HG03060 (cell line): ENCODE results near the gene TMEM14C.

Experiments used
- ATAC-seq: cut with Tn5 transposase; IDR thresholded peaks from one replicate; pipeline ENCODE4 v1.9.1; 2021; ENCODE audit warnings: low read depth, moderate number of reproducible peaks; ENCODE audit not compliant: unreplicated experiment

The TMEM14C gene

GRCh38 chr6:10722820-10723566, at the start of gene TMEM14C:
TSS of gene TMEM14C (plus strand) at chr6:10723070. CDS start at chr6:10724614, 1,544 bp downstream.
- peak; percentile 83 for ATAC-seq

GRCh38 chr6:10676403-10676802, 46.5 kb upstream of the TMEM14C start:
- no peak for ATAC-seq

GRCh38 chr6:10678456-10678855, 44.4 kb upstream of the TMEM14C start:
- ATAC-seq = no peak

GRCh38 chr6:10681795-10682194, 41.1 kb upstream of the TMEM14C start:
- no peak for ATAC-seq

GRCh38 chr6:10682355-10682988, 40.4 kb upstream of the TMEM14C start:
- no peak for ATAC-seq

- no peak for ATAC-seq
These were observed 38.3 kb upstream of the TMEM14C start for GRCh38 chr6:10684618-10685017.

GRCh38 chr6:10685092-10685915, 37.6 kb upstream of the TMEM14C start:
- ATAC-seq = no peak

GRCh38 chr6:10686901-10687300, 36.0 kb upstream of the TMEM14C start:
- no peak for ATAC-seq

- ATAC-seq = no peak
These were observed 35.3 kb upstream of the TMEM14C start for GRCh38 chr6:10687582-10687981.

GRCh38 chr6:10690651-10691445, 32.0 kb upstream of the TMEM14C start:
- ATAC-seq = no peak

GRCh38 chr6:10692965-10693538, 29.8 kb upstream of the TMEM14C start:
- ATAC-seq = no peak

- peak; percentile 94 for ATAC-seq
These were observed 28.4 kb upstream of the TMEM14C start, which contains the start of the genes C6orf52 and PAK1IP1 for GRCh38 chr6:10694302-10695085. TSS of gene C6orf52 (minus strand) at chr6:10694616. CDS start at chr6:10687550, 7,066 bp downstream. TSS of gene PAK1IP1 (plus strand) at chr6:10694972. CDS start at chr6:10694986, 14 bp downstream.

GRCh38 chr6:10695086-10695657, 27.7 kb upstream of the TMEM14C start:
- ATAC-seq = no peak

GRCh38 chr6:10696655-10697054, 26.2 kb upstream of the TMEM14C start:
- ATAC-seq = no peak

- ATAC-seq = no peak
These were observed 8.9 kb upstream of the TMEM14C start for GRCh38 chr6:10713962-10714361.

GRCh38 chr6:10719296-10719963, 3.4 kb upstream of the TMEM14C start:
- ATAC-seq = no peak

- ATAC-seq = no peak
These were observed 3.0 kb upstream of the TMEM14C start for GRCh38 chr6:10719964-10720264.

GRCh38 chr6:10720265-10720959, 2.5 kb upstream of the TMEM14C start:
- ATAC-seq = no peak
